K562 (cell line): ENCODE measurements around the gene STAB2. TPM values are rescaled to one million over a fixed set of nuclear protein-coding genes. Genes with fewer than 3 reads are reported as not detected.

ENCODE experiments used
- ATAC-seq: fragments of 200-7000 bp; cut with Tn5 transposase; 3 replicates; pipeline ENCODE4 v1.9.1; 2020; ENCODE audit warnings: moderate library complexity
- BruUV-seq: library from RNA; stranded (reverse); fragments of 400-500 nt; replicated peaks from 2 replicates; lab custom pipeline; 2021; lab: Mats Ljungman, UMichigan
- CTCF ChIA-PET: fragments of 300-600 bp; formaldehyde crosslinking; extraction: SDS; loops from one replicate; lab custom pipeline; 2021; ENCODE audit warnings: low intra/inter-chr PET ratio; lab: Yijun Ruan, JAX
- POLR2A ChIA-PET: fragments of 300-600, 350-650 bp; sonication (Branson Sonifier 250); formaldehyde crosslinking; extraction: SDS; loops from one replicate; lab custom pipeline; 2021; ENCODE audit warnings: antibody characterized with exemption, inconsistent platforms; lab: Yijun Ruan, JAX
- DNase-seq, 4 experiments: peaks; one replicate each; pipeline versions ENCODE4 v3.0.0 to v3.0.0-alpha.2; 2011 to 2018; ENCODE audit warnings: low spot score in 3 of 4, mixed read lengths in 3 of 4; ENCODE audit errors: extremely low read depth in 1 of 4
- FAIRE-seq: peaks from 2 replicates; lab custom pipeline; 2011; peaks lifted over from hg19 to GRCh38; lab: Jason Lieb, UNC
- H2AFZ ChIP-seq: 2 replicates; pipeline ENCODE4 v1.6.0; 2011; ENCODE audit warnings: low read depth, low read length, control low read depth, inconsistent platforms
- H3K27ac ChIP-seq: fragments of 200-600 bp; 3 replicates; pipeline ENCODE4 v1.8.0; 2011; ENCODE audit warnings: low read depth, mild to moderate bottlenecking, control low read depth, inconsistent platforms, low read length, moderate library complexity, mixed read lengths; ENCODE audit errors: extremely low read depth
- H3K27me3 ChIP-seq, 2 experiments: fragments of 300-600 bp in 1 of 2; 2 replicates in 1 of 2; 3 replicates in 1 of 2; pipeline versions ENCODE4 v1.6.0 to v1.8.0; 2011; ENCODE audit warnings: inconsistent platforms in 2 of 2, low read length in 2 of 2, mild to moderate bottlenecking in 1 of 2, mixed read lengths in 1 of 2, moderate library complexity in 1 of 2; ENCODE audit not compliant: control insufficient read depth in 2 of 2, insufficient read depth in 2 of 2
- H3K36me3 ChIP-seq: fragments of 300-600 bp; 3 replicates; pipeline ENCODE4 v1.8.0; 2011; ENCODE audit warnings: mild to moderate bottlenecking, low read length, inconsistent platforms; ENCODE audit not compliant: control insufficient read depth, insufficient read depth
- H3K4me1 ChIP-seq, 2 experiments: fragments of 200-600 bp in 1 of 2; replicated peaks in 1 of 2; 2 replicates in 1 of 2; 3 replicates in 1 of 2; pipeline versions ENCODE4 v1.5.1 to v1.8.0; 2011; ENCODE audit warnings: inconsistent platforms in 2 of 2, low read length in 2 of 2, mild to moderate bottlenecking in 1 of 2, mixed read lengths in 1 of 2, moderate library complexity in 1 of 2; ENCODE audit not compliant: control insufficient read depth in 2 of 2, insufficient read depth in 2 of 2
- H3K4me2 ChIP-seq: 2 replicates; pipeline ENCODE4 v1.6.1; 2011; ENCODE audit warnings: low read length, control low read depth, inconsistent platforms, mixed read lengths; ENCODE audit not compliant: insufficient read depth
- H3K4me3 ChIP-seq: fragments of 200-600 bp; sonication (generic), shearing (Covaris generic); 2 replicates; pipeline ENCODE4 v1.5.1; 2016; ENCODE audit warnings: control low read depth, inconsistent platforms
- H3K79me2 ChIP-seq: fragments of 200-600 bp; 3 replicates; pipeline ENCODE4 v1.8.0; 2011; ENCODE audit warnings: low read length, inconsistent platforms; ENCODE audit not compliant: control insufficient read depth, insufficient read depth
- H3K9ac ChIP-seq, 2 experiments: 2 replicates each; pipeline versions ENCODE4 v1.6.0 to v1.6.1; 2011; ENCODE audit warnings: low read depth in 2 of 2, low read length in 2 of 2, control low read depth in 1 of 2, inconsistent platforms in 1 of 2, mild to moderate bottlenecking in 1 of 2, mixed read lengths in 1 of 2; ENCODE audit not compliant: insufficient read depth in 1 of 2
- H3K9me1 ChIP-seq: one replicate; pipeline ENCODE4 v1.6.0; 2011; ENCODE audit warnings: inconsistent platforms, mild to moderate bottlenecking, low read length, moderate library complexity; ENCODE audit not compliant: control insufficient read depth, insufficient read depth
- H3K9me3 ChIP-seq: replicated peaks from 2 replicates; pipeline ENCODE4 v1.5.1; 2011; ENCODE audit warnings: low read depth, low read length, inconsistent platforms; ENCODE audit not compliant: control insufficient read depth, insufficient read depth
- H4K20me1 ChIP-seq: replicated peaks from 2 replicates; pipeline ENCODE4 v1.6.1; 2011; ENCODE audit warnings: low read length, inconsistent platforms, mixed read lengths; ENCODE audit not compliant: control insufficient read depth, insufficient read depth
- ELF4 ChIP-seq: fragments of 450-650 bp; formaldehyde crosslinking; IDR thresholded peaks from 2 replicates; pipeline ENCODE4 v1.4.0; 2022; ENCODE audit warnings: missing genetic modification characterization
- MAFK ChIP-seq: IDR thresholded peaks from 2 replicates; pipeline ENCODE4 v1.6.1; 2011; ENCODE audit warnings: low read length, improper control_type of control experiment
- NFIC ChIP-seq: fragments of 450-650 bp; IDR thresholded peaks from 2 replicates; pipeline ENCODE4 v1.6.1; 2017; ENCODE audit warnings: mild to moderate bottlenecking, inconsistent platforms
- RBM25 ChIP-seq: fragments of 200-400 bp; formaldehyde crosslinking; IDR thresholded peaks from 2 replicates; pipeline ENCODE4 v1.6.1; 2018; ENCODE audit warnings: low read length, low read depth, moderate library complexity; ENCODE audit not compliant: severe bottlenecking
- RREB1 ChIP-seq: fragments of 250-450 bp; sonication (Bioruptor Pico); IDR thresholded peaks from 2 replicates; pipeline ENCODE4 v1.4.0; 2020
- WGBS: fragments of 100-300 bp; shearing (Covaris generic); methylation state at CpG from one replicate; pipeline ENCODE4 v1.1.6; 2016; ENCODE audit warnings: low coverage, mixed read lengths; ENCODE audit not compliant: insufficient coverage; ENCODE audit errors: missing lambda C conversion rate; 5-methylcytosine and 5-hydroxymethylcytosine counted together
- in situ Hi-C: fragments of 300-500 bp; cut with MboI; formaldehyde crosslinking; loops from 4 replicates; pipeline ENCODE4 v1.15.0; 2018; ENCODE audit warnings: inconsistent platforms, mixed read lengths
- intact Hi-C: fragments of 100-400 bp; cut with micrococcal nuclease; formaldehyde crosslinking; loops from 2 replicates; pipeline ENCODE4 v1.14.2; 2022
- polyA plus RNA-seq, 8 experiments: library from polyadenylated mRNA; depleted of rRNA in 4 of 8; stranded (reverse) in 5 of 8; unstranded in 3 of 8; fragments of >200 nt; fragmentation: Nextera tagmentation in 2 of 8; fragmentation: Illumina TruSeq in 1 of 8; extraction: Ambion mirVana in 2 of 8; extraction: Trizol in 1 of 8; gene quantifications; 2 replicates each; pipeline versions ENCODE4 v1.2.1 to v1.2.3, GENCODE V29; 2011 to 2014; ENCODE audit warnings: inconsistent platforms in 1 of 8, missing spikeins in 1 of 8
- total RNA-seq, 7 experiments: library from RNA; depleted of rRNA in 6 of 7; stranded (reverse); fragments of >200 nt in 6 of 7; fragmentation: Illumina TruSeq in 2 of 7; extraction: Trizol in 2 of 7; gene quantifications; 2 replicates each; pipeline versions ENCODE4 v1.2.1 to v1.2.3, GENCODE V29; 2011 to 2021; ENCODE audit warnings: low replicate concordance in 1 of 7

The STAB2 gene
- total and polyA plus RNA-seq, 9 of the 15 experiments (the other 6 are each of a cell fraction or from before 2014, with no cell fraction given) = 0.10 TPM; not detected in 8

GRCh38 chr12:103786201-103786600, 199.1 kb downstream of the STAB2 start:
- no peak overlapping the region for H2AFZ ChIP-seq
- no peaks in the 10 kb centered on the region for H3K4me1 ChIP-seq
- H4K20me1 ChIP-seq = no peaks in the 10 kb centered on the region
- H3K9me1 ChIP-seq = no peaks in the 10 kb centered on the region
- CTCF ChIA-PET = no interaction called here
- no peak overlapping the region for H3K4me2 ChIP-seq
- TF ChIP-seq MAFK (no peak), RBM25 (peak; percentile 49)
- TF ChIP-seq, all 486 proteins: peak for 1
- Histone ChIP-seq H3K27ac (no peak overlapping the region), H3K27me3 (no peaks in the 10 kb centered on the region), H3K4me3 (no peak overlapping the region), H3K79me2 (no peaks in the 10 kb centered on the region), H3K9me3 (no peaks in the 10 kb centered on the region), H3K36me3 (peaks cover 78% of the 10 kb centered on the region), H3K9ac (no peak overlapping the region)
- ATAC-seq (no peak), DNase-seq (no peak), FAIRE-seq (no peak)
- in situ Hi-C loops = no loop called here
- POLR2A ChIA-PET = interaction anchor here (0.9 kb wide), 1 partner anchor 14 kb away, joined by 5 read pairs; no protein-coding TSS in a partner anchor
- no TSS peak for BruUV-seq
- intact Hi-C loops = no loop called here

- H3K36me3 ChIP-seq = peaks cover 76% of the 10 kb centered on the region
- no peaks in the 10 kb centered on the region for H3K9me1 ChIP-seq
- no peaks in the 10 kb centered on the region for H3K9me3 ChIP-seq
- no peak overlapping the region for H3K4me3 ChIP-seq
- WGBS = 94% methylated on average over 6 of the region's 10 CpGs
- no peaks in the 10 kb centered on the region for H4K20me1 ChIP-seq
- H3K27ac ChIP-seq = no peak overlapping the region
- no peak for DNase-seq
- no TSS peak for BruUV-seq
- no peak overlapping the region for H3K4me2 ChIP-seq
- peak; percentile 90 for TF ChIP-seq NFIC
- TF ChIP-seq RREB1 (CRISPR knock-in tag) = no peak
- TF ChIP-seq ELF4 (CRISPR knock-in tag) = no peak
- no peak overlapping the region for H2AFZ ChIP-seq
- no peaks in the 10 kb centered on the region for H3K4me1 ChIP-seq
- no peaks in the 10 kb centered on the region for H3K27me3 ChIP-seq
- no peak for FAIRE-seq
- in situ Hi-C loops (no loop called here), intact Hi-C loops (no loop called here)
- CTCF ChIA-PET = no interaction called here
- ATAC-seq = no peak; the same call in 2 of the 3 replicates
- POLR2A ChIA-PET = interaction anchor here (1.1 to 2.3 kb wide), 2 partner anchors 9 to 11 kb away, joined by 4 to 12 read pairs; no protein-coding TSS in a partner anchor
- H3K9ac ChIP-seq = no peak overlapping the region
- H3K79me2 ChIP-seq = no peaks in the 10 kb centered on the region
Observed at GRCh38 chr12:103791350-103791920, 204.4 kb downstream of the STAB2 start.
